Smooth muscle cell (in vitro differentiated cells): ENCODE measurements around the gene PIK3R2. TPM values are rescaled to one million over a fixed set of nuclear protein-coding genes. Genes with fewer than 3 reads are reported as not detected.

ENCODE experiments used
- DNase-seq: peaks from one replicate; lab custom pipeline; 2025; ENCODE audit not compliant: unreplicated experiment; lab: John Stamatoyannopoulos, UW
- H2AFZ ChIP-seq: fragments of 200-600 bp; sonication (generic); 2 replicates; pipeline ENCODE4 v1.6.0; 2016; ENCODE audit warnings: antibody characterized with exemption, low read depth, mild to moderate bottlenecking
- H3F3A ChIP-seq: fragments of 200-600 bp; sonication (generic); 2 replicates; pipeline ENCODE4 v1.6.0; 2017; ENCODE audit warnings: antibody characterized with exemption, low read depth
- H3K27ac ChIP-seq: fragments of 200-600 bp; sonication (generic); 2 replicates; pipeline ENCODE4 v1.5.1; 2016; ENCODE audit warnings: low read depth, mild to moderate bottlenecking
- H3K27me3 ChIP-seq: fragments of 200-600 bp; sonication (generic); 2 replicates; pipeline ENCODE4 v1.6.1; 2016; ENCODE audit warnings: low read depth, mild to moderate bottlenecking
- H3K36me3 ChIP-seq: fragments of 200-600 bp; sonication (generic); 2 replicates; pipeline ENCODE4 v1.5.1; 2016; ENCODE audit warnings: low read depth
- H3K4me1 ChIP-seq: fragments of 200-600 bp; sonication (generic); 2 replicates; pipeline ENCODE4 v1.5.1; 2016; ENCODE audit warnings: low read depth
- H3K4me2 ChIP-seq: fragments of 200-600 bp; sonication (generic); 2 replicates; pipeline ENCODE4 v1.6.0; 2016; ENCODE audit warnings: mild to moderate bottlenecking
- H3K4me3 ChIP-seq: fragments of 200-600 bp; sonication (generic); 2 replicates; pipeline ENCODE4 v1.5.1; 2016; ENCODE audit warnings: mild to moderate bottlenecking
- H3K79me2 ChIP-seq: fragments of 200-600 bp; sonication (generic); 2 replicates; pipeline ENCODE4 v1.6.0; 2016; ENCODE audit warnings: low read depth, mild to moderate bottlenecking
- H3K9ac ChIP-seq: fragments of 200-600 bp; sonication (generic); 2 replicates; pipeline ENCODE4 v1.6.0; 2016; ENCODE audit warnings: low read depth
- H3K9me3 ChIP-seq: fragments of 200-600 bp; sonication (generic); replicated peaks from 2 replicates; pipeline ENCODE4 v1.5.1; 2016; ENCODE audit warnings: low read depth
- H4K20me1 ChIP-seq: fragments of 200-600 bp; sonication (generic); 2 replicates; pipeline ENCODE4 v1.6.0; 2016; ENCODE audit warnings: low read depth
- CTCF ChIP-seq: fragments of 200-600 bp; sonication (generic); IDR thresholded peaks from 2 replicates; pipeline ENCODE4 v1.5.1; 2017; ENCODE audit warnings: borderline replicate concordance, mild to moderate bottlenecking, antibody characterized with exemption; ENCODE audit not compliant: insufficient read depth, poor library complexity, severe bottlenecking
- WGBS: methylation state at CpG from one replicate; pipeline ENCODE4 v1.1.7; 2016; ENCODE audit warnings: low lambda C conversion rate; 5-methylcytosine and 5-hydroxymethylcytosine counted together
- polyA plus RNA-seq: library from polyadenylated mRNA; unstranded; fragments of >200 nt; fragmentation: Nextera tagmentation; extraction: Ambion mirVana; gene quantifications from 2 replicates; pipeline ENCODE4 v1.2.1, GENCODE V29; 2016
- total RNA-seq: library from RNA; depleted of rRNA; stranded (reverse); fragments of >200 nt; gene quantifications from 2 replicates; pipeline ENCODE4 v1.2.3, GENCODE V29; 2014

PIK3R2 gene
- total and polyA plus RNA-seq, 2 experiments from 2014 or later = 22.9 to 50.1 TPM

GRCh38 chr19:18117364-18117691, 35.6 kb upstream of the PIK3R2 start:
- no peaks in the 10 kb centered on the region for H3K27me3 ChIP-seq
- TF ChIP-seq CTCF = no peak
- H3K4me1 ChIP-seq = peaks cover 6% of the 10 kb centered on the region
- peaks cover 13% of the 10 kb centered on the region for H4K20me1 ChIP-seq
- peak overlapping the region; percentile 54 for H2AFZ ChIP-seq
- H3K9me3 ChIP-seq = no peaks in the 10 kb centered on the region
- H3K4me3 ChIP-seq = peak overlapping the region; percentile 88
- H3K9ac ChIP-seq = peak overlapping the region; percentile 59
- no peak for DNase-seq
- no peaks in the 10 kb centered on the region for H3K36me3 ChIP-seq
- WGBS = 51% methylated on average over 11 of the region's 11 CpGs
- H3K27ac ChIP-seq = no peak overlapping the region
- H3K79me2 ChIP-seq = no peaks in the 10 kb centered on the region
- H3F3A ChIP-seq = peaks cover 3% of the 10 kb centered on the region
- peak overlapping the region; percentile 85 for H3K4me2 ChIP-seq

GRCh38 chr19:18117692-18118378, 35.1 kb upstream of the PIK3R2 start:
- H3K27ac ChIP-seq = no peak overlapping the region

GRCh38 chr19:18118420-18119012, 34.4 kb upstream of the PIK3R2 start:
- no peak for DNase-seq
- H3K79me2 ChIP-seq = no peaks in the 10 kb centered on the region
- TF ChIP-seq CTCF = no peak
- no peaks in the 10 kb centered on the region for H3K9me3 ChIP-seq
- no peaks in the 10 kb centered on the region for H3K36me3 ChIP-seq
- H2AFZ ChIP-seq = peak overlapping the region; percentile 86
- peaks cover 6% of the 10 kb centered on the region for H3K4me1 ChIP-seq
- WGBS = 48% methylated on average over 14 of the region's 14 CpGs
- peak overlapping the region; percentile 74 for H3K9ac ChIP-seq
- H3F3A ChIP-seq = peaks cover 3% of the 10 kb centered on the region
- H3K4me3 ChIP-seq = peak overlapping the region; percentile 88
- H4K20me1 ChIP-seq = peaks cover 13% of the 10 kb centered on the region
- peak overlapping the region; percentile 96 for H3K4me2 ChIP-seq
- H3K27ac ChIP-seq = no peak overlapping the region
- no peaks in the 10 kb centered on the region for H3K27me3 ChIP-seq

More at GRCh38 chr19:18117692-18118378, 35.1 kb upstream of the PIK3R2 start:
- Histone ChIP-seq H3K4me1 (peaks cover 6% of the 10 kb centered on the region), H3K79me2 (no peaks in the 10 kb centered on the region), H3K4me3 (peak overlapping the region; percentile 88), H4K20me1 (peaks cover 13% of the 10 kb centered on the region), H3F3A (peaks cover 3% of the 10 kb centered on the region), H2AFZ (peak overlapping the region; percentile 86), H3K9me3 (no peaks in the 10 kb centered on the region), H3K4me2 (peak overlapping the region; percentile 96), H3K9ac (peak overlapping the region; percentile 74), H3K27me3 (no peaks in the 10 kb centered on the region), H3K36me3 (no peaks in the 10 kb centered on the region)
- WGBS = 2% methylated on average over 33 of the region's 86 CpGs
- no peak for TF ChIP-seq CTCF
- peak; percentile 88 for DNase-seq
